Measurements from ENCODE around the gene RMND5B.

Gene RMND5B

DNA sequence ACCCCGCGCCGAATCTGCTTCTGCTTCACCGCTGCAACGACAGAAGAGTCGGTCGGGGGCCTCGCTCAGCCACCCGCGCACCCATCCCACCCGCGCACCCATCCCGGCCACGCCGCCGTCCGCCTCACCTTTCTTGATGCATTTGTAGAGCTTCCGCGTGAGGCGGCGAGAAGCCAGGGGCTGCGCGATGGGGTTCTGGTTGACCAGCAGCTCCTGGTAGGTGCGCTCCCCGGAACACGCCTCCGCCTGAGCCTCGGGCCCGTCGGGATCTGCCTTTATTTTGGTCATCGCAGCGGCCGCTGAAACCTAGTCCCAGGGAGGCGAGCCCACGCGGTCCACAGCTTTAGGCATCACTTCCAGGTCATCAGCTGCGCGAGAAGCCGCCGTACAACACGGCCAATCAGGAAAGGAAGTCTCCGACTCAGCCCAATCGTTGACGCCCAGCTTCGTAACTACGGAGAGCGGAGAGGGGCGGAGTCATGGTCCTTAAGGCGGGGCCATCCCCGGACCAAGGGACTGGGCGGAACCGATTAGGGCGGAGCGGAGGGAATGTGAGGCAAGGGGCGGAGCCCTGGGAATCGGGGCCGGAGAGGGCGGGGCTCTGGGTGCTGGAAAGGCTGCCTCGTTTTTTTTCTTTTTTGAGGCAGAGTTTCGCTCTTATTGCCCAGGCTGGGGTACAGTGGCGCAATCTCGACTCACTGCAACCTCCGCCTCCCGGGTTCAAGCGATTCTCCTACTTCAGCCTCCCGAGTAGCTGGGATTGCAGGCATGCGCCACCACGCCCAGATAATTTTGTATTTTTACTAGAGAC, 22.9 kb downstream of the RMND5B start, which contains the start of gene NHP2:
Gene NHP2 (minus strand): TSS at position 356 of the 811 bp plus-strand sequence. CDS start 68 bp downstream, at position 288.
- peak; percentile 95 for DNase-seq (ENCODE audit: low read depth)
- H3K4me3 ChIP-seq (ENCODE audit: low read depth, low read length) = peak within 1 kb of the TSS; percentile 58

GRCh38 chr5:178155065-178155464, 24.3 kb downstream of the RMND5B start:
- no peak overlapping the region for H3K4me3 ChIP-seq (ENCODE audit: low read depth, low read length)
- no peak for DNase-seq (ENCODE audit: low read depth)

- no peak overlapping the region for H3K4me3 ChIP-seq (ENCODE audit: low read depth, low read length)
- DNase-seq (ENCODE audit: low read depth) = no peak
Measured at GRCh38 chr5:178160176-178160575, 29.4 kb downstream of the RMND5B start.

- DNase-seq (ENCODE audit: low read depth) = no peak
- H3K4me3 ChIP-seq (ENCODE audit: low read depth, low read length) = no peak overlapping the region
Measured at GRCh38 chr5:178162481-178162880, 31.7 kb downstream of the RMND5B start.

GRCh38 chr5:178163772-178164735, 33.2 kb downstream of the RMND5B start:
- H3K4me3 ChIP-seq (ENCODE audit: low read depth, low read length) = peak overlapping the region; percentile 21
- no peak for DNase-seq (ENCODE audit: low read depth)

DNA sequence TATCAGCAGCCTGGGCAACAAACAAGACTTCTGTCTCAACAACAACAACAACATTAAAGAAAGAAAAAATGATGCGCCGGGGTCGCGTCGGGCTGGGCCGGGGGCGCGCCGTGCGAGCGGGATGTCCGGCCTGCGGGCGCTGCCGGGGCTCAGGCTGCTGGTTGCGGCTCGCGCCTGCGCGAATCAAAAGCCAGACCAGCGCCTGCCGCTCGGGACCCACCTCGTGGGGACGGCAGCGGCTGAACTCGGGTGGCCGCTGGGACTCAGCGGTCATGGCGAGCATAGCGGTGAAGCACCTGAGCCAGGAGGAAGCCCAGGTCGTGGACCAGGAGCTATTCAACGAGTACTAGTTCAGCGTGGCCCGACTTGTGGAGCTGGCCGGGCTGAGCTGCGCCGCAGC, 34.8 kb downstream of the RMND5B start:
- H3K4me3 ChIP-seq (ENCODE audit: low read depth, low read length) = no peak overlapping the region
- no peak for DNase-seq (ENCODE audit: low read depth)

DNA sequence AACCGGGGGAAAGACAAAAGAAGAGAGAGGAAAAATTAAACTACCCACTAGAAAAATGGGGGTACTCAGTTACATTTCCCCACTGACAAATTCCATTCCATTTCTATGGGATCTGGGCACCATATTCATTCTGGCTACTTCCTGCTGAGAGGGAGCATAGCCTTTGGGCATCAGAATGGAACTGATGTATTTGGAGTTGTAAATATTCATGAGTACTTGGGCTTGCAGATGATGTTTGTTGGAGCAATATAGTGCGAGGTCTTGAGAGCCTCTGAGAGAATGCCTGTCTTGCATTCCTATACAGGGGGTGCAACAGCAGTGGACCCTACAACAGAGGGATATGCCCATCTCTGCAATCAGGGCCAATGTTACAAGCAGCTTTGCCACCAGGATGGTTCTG, 39.6 kb downstream of the RMND5B start:
- H3K4me3 ChIP-seq (ENCODE audit: low read depth, low read length) = no peak overlapping the region

DNA sequence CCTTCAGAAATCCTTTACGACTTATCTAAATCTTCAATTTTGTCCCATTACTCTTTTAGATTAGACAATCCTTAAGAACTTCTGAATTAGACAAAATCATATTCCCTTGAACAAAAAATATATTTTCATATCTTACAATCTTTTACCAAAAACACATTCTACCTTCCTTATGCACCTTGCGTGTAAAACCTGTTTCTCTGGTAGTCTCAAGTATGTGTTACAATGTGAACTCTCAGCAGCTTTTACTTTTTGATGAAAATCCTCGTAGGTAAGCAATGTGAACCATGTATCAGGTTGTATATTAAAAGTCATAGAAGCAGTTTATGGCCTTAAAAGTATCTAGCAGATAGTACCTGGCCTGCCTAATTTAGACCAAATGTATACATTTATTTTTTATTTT, 43.6 kb downstream of the RMND5B start:
- DNase-seq (ENCODE audit: low read depth) = no peak
- no peak overlapping the region for H3K4me3 ChIP-seq (ENCODE audit: low read depth, low read length)

More for the DNA sequence above, 39.6 kb downstream of the RMND5B start:
- DNase-seq (ENCODE audit: low read depth) = no peak

- DNase-seq (ENCODE audit: low read depth) = no peak
- no peak overlapping the region for H3K4me3 ChIP-seq (ENCODE audit: low read depth, low read length)
Measured at GRCh38 chr5:178176791-178177190, 46.0 kb downstream of the RMND5B start.

DNA sequence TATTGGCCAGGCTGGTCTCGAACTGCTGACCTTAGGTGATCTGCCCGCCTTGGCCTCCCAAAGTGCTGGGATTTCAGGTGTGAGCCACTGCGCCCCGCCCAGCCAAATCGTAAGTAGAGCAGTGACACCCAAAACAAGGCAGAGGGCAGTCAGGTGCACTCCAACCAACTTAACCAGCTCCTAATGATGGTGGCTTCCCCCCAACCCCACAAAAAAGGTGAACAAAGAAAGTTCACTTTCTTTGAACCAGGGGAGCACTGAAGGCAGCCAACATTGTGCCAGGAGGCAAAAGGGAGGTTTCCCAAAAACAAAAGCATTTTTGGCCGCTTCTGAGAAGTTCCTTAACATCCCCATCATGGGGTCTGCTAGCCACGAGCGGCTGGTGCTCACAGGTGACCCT, 46.8 kb downstream of the RMND5B start:
- no peak overlapping the region for H3K4me3 ChIP-seq (ENCODE audit: low read depth, low read length)
- no peak for DNase-seq (ENCODE audit: low read depth)

DNA sequence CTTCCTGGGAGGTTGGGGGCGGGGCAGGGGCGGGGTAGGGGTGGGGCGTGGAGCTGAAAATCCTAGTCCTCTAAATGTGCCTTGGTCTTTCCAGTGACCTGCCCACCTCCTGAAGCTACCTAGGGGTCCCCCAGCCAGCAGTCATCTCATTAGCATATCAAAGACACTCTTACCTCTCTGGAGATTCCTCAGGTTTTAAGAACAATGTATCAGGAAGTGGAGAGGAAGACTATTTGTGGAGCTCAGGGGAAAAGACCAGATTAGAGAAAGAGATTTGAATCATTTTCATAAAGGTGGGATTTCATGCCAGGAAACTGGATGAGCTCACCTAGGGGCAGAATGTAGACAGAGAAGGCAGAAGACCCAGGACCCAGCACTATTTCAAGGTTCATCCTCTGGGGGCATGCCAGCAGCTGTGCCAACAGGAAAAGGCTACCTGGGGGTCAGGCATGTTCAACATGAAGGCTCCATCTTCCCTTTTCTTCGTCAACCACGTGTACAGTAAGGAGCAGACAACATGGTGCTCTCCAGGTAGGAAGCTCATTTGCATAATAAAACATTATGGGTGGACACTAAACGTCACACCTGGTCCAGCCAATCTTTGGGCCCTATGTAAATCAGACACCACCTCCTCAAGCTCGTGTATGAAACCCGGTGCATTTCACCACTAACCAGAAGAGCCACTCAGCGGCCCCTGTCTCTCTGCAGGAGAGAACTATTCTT, 49.5 kb downstream of the RMND5B start:
- no peak overlapping the region for H3K4me3 ChIP-seq (ENCODE audit: low read depth, low read length)
- no peak for DNase-seq (ENCODE audit: low read depth)

DNA sequence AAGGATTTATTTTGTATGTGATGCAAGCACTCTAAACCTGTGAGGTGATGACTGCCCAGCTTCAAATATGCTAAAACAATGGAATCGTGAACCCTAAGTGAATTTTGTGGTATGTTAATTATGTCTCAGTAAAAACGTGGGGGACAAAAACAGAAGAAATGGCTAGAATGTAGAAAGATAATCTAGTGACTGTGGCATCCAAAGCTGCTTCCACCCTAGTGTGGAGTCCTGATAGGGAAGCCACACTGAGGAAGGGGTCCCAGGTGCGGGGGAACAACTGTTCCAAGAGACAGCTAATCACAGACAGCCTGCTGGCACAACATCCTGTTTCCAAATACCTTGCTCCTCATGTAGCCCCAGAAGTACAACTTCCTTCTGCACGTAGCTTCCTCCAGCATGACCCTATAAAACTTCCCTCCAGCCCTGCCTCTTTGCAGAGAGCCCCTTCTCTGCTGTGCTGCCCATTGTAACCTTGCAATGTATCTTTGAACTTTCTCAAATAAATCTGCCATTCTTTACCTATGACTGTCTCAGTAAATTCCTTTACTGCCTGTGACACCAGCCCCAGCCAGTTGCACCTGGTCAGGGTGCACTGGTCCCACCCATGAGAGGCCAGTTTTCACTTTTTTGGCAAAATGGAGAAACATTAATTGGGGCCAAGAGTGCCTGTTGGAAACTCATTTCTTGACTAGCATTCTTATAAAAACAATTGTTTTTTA, 51.5 kb downstream of the RMND5B start:
- no peak overlapping the region for H3K4me3 ChIP-seq (ENCODE audit: low read depth, low read length)
- DNase-seq (ENCODE audit: low read depth) = no peak

- H3K4me3 ChIP-seq (ENCODE audit: low read depth, low read length) = no peak overlapping the region
- no peak for DNase-seq (ENCODE audit: low read depth)
Measured at GRCh38 chr5:178186427-178186826, 55.6 kb downstream of the RMND5B start.

GRCh38 chr5:178187014-178187413, 56.2 kb downstream of the RMND5B start, which contains the start of gene GMCL2:
Gene GMCL2, minus strand, starts transcription at chr5:178187371. Its CDS starts 72 bp downstream, at chr5:178187299.
- no peak for DNase-seq (ENCODE audit: low read depth)
- H3K4me3 ChIP-seq (ENCODE audit: low read depth, low read length) = peak within 1 kb of the TSS; percentile 1

GRCh38 chr5:178189433-178189832, 58.6 kb downstream of the RMND5B start:
- DNase-seq (ENCODE audit: low read depth) = no peak
- no peak overlapping the region for H3K4me3 ChIP-seq (ENCODE audit: low read depth, low read length)

DNA sequence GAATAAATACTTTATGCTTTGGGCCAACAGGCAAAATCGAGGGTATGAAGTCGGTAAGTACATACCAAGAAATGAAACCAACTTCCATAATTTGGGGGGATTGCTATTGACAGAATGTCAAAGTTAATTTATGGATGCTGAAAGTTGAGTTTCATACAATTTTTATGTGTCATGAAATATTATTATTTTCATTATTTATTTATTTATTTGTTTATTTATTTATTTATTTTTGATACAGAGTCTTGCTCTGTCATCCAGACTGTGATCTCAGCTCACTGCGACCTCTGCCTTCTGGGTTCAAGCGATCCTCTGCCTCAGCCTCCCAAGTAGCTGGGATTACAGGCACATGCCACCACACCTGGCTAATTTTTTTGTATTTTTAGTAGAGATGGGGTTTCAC, 60.8 kb downstream of the RMND5B start:
- H3K4me3 ChIP-seq (ENCODE audit: low read depth, low read length) = no peak overlapping the region
- DNase-seq (ENCODE audit: low read depth) = no peak

GRCh38 chr5:178192244-178192643, 61.4 kb downstream of the RMND5B start:
- H3K4me3 ChIP-seq (ENCODE audit: low read depth, low read length) = no peak overlapping the region
- no peak for DNase-seq (ENCODE audit: low read depth)

- no peak for DNase-seq (ENCODE audit: low read depth)
- H3K4me3 ChIP-seq (ENCODE audit: low read depth, low read length) = no peak overlapping the region
Measured at GRCh38 chr5:178192787-178193186, 62.0 kb downstream of the RMND5B start.

DNA sequence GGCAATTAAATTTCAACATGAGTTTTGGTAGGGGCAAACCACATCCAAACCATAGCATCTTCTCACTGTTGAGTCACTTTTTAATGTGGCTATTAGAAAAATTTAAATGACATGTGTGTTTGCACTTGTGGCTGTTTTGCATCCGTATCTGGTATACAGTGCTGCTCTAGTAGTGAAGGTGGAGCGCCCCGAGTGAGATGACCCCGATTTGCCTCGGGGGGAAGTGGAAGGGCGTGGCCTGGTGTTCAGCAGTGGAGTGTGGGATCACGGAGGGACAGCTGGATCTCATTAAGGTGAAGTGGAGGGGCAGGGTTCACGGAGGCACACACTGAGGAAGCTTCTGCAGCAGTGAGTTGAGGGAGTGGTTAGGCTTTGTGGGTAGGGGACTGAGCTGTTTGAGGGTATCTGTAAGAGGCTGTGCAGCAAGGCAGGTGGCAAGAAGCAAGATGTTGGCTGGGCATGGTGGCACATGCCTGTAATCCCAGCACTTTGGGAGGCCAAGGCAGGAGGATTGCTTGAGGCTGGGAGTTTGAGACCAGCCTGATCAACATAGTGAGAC, 62.5 kb downstream of the RMND5B start:
- DNase-seq (ENCODE audit: low read depth) = no peak
- no peak overlapping the region for H3K4me3 ChIP-seq (ENCODE audit: low read depth, low read length)
